NCI-H2107 (cell line): ENCODE measurements around the gene XPC.
"Not testable (repeated sequence)": the region's sequence is repeated elsewhere in the genome, so short reads cannot be mapped to it uniquely, and the experiment has no call there.

Source experiments
- DNase-seq: peaks from one replicate; lab custom pipeline; 2025; lab: John Stamatoyannopoulos, UW

Gene XPC

GRCh38 chr3:14178247-14179113 lies at the start of gene XPC, which contains the start of gene LSM3:
Gene XPC (minus strand): TSS chr3:14178601. CDS start chr3:14178568, 33 bp downstream.
Gene LSM3 (plus strand): TSS chr3:14178817. CDS start chr3:14178861, 44 bp downstream.
- DNase-seq = peak; percentile 90

DNA sequence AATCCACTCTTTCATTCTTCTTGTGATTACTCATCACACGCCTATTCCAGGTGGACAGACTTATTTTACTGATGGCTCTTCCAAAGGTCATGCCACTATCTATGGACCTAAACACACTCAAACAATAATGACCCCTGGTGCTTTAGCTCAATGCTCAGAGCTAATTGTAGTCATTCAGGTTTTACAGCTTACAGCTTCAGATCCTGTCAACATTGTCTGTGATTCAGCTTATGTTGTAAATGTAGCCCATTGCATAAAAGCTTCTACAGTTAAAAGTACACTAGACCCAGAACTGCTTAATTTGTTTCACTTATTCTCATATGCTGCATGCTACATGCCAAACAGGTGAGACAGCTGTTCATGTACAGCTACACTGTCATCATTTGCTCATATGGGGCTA lies 49.5 kb upstream of the XPC start:
- no peak for DNase-seq

- DNase-seq = not testable (repeated sequence)
Observed at GRCh38 chr3:14226351-14226750, 48.0 kb upstream of the XPC start.

- no peak for DNase-seq
Observed at GRCh38 chr3:14225421-14225820, 47.0 kb upstream of the XPC start.

- DNase-seq = no peak
Observed at GRCh38 chr3:14224895-14225294, 46.5 kb upstream of the XPC start.

- DNase-seq = no peak
Observed at GRCh38 chr3:14223595-14223994, 45.2 kb upstream of the XPC start.

- no peak for DNase-seq
Observed at GRCh38 chr3:14222900-14223594, 44.6 kb upstream of the XPC start.

DNA sequence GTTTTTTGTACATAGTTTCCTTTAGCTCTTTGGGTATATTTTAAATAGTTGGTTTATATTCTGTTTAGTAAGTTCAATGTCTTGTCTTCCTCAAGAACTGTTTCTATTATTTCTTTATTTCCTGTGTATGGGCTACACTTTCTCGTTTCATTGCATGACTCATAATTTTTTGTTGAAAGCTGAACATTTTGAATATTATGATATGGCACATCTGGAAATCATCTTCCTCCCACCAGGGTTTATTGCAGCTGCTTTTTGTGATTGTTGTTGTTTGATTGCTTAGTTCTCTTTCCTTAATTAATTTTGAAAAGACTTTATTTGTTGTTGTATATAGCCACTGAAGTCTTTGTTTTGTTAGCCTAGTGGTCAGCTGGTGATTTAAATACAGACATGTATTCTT lies 44.1 kb upstream of the XPC start:
- no peak for DNase-seq

- DNase-seq = no peak
Observed at GRCh38 chr3:14221902-14222301, 43.5 kb upstream of the XPC start.

DNA sequence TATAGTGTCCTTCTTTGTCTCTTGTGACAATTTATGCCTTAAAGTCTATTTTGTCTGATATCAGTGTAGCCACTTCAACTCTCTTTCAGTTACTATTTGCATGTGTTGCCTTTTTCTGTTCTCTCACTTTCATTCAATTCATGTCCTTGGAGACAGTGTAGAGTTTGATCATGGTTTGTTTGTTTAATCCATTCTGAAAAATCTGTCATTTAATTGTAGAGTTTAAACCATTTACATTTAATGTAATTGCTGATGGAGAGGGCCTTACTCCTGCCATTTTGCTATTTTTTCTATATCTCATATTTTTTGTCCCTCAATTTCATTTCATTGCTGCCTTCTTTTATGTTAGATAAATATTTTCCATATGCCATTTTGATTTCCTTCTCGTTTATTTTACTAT lies 42.5 kb upstream of the XPC start:
- DNase-seq = no peak

GRCh38 chr3:14218355-14218754 lies 40.0 kb upstream of the XPC start:
- no peak for DNase-seq

GRCh38 chr3:14216257-14217048 lies 38.1 kb upstream of the XPC start:
- no peak for DNase-seq

DNA sequence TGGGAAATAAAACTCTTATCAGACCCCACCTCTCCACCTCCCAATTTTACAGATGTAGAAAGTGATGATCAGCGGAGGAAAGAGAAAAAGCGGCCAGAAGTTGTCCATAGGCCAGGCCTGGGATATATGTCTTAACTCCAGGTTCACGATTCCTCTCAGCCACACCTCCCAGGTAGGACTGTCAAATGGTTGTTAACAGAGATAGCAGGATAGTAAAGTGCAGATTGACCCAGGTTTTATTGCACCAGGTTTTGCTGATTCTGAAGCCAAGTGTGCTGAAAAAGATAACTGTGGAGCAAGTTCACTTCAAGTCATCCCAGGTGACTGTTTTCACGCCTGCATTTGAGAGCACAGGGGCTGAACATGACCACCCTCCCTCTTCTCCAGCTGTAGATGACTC lies 36.4 kb upstream of the XPC start:
- no peak for DNase-seq

DNA sequence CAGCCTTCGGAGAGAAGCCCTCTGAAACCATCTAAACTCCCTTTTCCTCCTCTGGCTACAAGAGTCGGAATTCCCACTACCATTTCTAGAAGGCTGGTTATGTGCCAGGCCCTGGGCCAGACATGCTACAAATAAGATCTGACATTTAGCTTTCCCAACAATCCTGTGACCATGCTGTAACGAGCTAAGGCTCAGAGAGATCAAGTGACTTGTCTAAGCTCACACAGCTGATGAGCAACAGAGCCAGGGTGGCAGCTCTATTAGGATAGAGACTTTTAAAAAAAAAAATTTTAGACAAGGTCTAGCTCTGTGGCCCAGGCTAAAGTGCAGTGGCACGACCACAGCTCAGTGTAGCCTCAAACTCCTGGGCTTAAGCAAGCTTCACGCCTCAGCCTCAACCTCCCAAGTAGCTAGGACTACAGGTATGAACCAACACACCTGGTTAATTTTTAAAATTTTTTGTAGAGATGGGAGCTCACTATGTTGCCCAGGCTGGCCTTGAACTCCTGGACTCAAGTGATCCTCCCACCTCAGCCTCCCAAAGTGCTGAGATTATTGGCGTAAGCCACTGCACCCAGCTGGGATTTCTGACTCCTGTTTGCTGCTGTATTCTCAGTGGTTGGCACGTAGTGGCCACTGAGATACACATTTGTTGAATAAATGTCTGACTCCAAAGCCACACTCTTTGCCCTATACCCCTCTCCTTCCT lies 34.8 kb upstream of the XPC start:
- no peak for DNase-seq

GRCh38 chr3:14212032-14212431 lies 33.6 kb upstream of the XPC start:
- DNase-seq = no peak

DNA sequence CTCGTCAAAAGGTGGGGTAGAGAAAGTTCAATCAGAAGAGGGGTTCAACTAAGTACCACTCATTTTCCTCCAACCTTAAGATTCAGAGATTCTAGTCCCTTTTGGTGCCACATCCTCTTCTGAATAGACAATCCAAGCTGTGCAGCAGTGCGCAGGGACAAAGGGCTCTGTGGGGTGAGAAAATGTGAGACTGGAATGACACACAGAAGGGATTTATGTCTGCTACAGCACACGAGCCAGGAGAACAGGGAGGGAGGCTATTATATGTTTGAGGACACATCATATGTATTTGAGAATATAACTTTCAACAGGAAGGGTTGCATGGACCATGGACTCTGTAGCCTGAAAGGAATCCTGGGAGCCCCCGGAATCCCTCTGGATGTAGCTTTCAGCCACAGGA lies 33.2 kb upstream of the XPC start:
- no peak for DNase-seq

GRCh38 chr3:14210843-14211594 lies 32.6 kb upstream of the XPC start:
- no peak for DNase-seq

GRCh38 chr3:14210290-14210688 lies 31.9 kb upstream of the XPC start:
- no peak for DNase-seq

DNA sequence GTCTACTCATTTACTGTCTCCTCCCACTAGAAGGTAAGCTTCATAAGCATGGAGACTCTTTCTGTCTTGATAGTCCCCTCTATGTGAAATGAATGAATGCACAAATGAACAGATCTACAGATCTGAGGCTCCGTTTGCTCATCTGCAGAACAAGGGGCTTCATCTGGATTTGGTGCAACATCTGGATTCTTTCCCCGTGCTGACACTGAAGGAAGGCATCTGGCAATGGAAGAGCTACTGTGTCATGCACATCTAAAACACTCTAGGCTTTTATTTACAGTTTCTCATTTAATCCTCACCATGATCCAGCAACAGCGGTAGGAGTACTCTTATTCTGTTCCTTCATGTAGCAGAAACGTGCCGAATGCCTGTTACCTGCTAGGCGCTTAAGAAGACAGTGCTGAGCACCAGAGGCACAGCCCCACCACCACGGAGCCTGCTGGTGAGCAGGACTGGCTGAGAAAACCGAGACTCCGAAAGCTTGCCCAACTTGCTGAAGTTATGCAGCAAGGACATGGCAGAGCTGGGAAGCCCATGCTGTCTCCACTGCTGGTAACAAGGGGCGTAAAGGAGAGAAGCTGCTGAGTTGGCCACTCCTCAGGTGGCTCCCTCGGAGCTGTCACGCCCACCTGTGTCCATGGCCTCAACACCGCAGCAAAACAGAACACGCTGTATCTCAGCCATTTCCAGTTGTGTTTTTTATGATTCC lies 31.3 kb upstream of the XPC start:
- DNase-seq = no peak

GRCh38 chr3:14208977-14209394 lies 30.6 kb upstream of the XPC start:
- no peak for DNase-seq
